ENCODE measurements around the gene ARAP2. TPM values are rescaled to one million over a fixed set of nuclear protein-coding genes. Genes with fewer than 3 reads are reported as not detected.

The ARAP2 gene
- total RNA-seq, 1 donor from 2014 or later, result 55.1 TPM

Other genes with a start within 250 kb of the ARAP2 start
- gene DTHD1, start 37.1 kb upstream of the ARAP2 start, total RNA-seq, result 0.74 TPM